ENCODE data around the gene LMX1B.

LMX1B gene

DNA sequence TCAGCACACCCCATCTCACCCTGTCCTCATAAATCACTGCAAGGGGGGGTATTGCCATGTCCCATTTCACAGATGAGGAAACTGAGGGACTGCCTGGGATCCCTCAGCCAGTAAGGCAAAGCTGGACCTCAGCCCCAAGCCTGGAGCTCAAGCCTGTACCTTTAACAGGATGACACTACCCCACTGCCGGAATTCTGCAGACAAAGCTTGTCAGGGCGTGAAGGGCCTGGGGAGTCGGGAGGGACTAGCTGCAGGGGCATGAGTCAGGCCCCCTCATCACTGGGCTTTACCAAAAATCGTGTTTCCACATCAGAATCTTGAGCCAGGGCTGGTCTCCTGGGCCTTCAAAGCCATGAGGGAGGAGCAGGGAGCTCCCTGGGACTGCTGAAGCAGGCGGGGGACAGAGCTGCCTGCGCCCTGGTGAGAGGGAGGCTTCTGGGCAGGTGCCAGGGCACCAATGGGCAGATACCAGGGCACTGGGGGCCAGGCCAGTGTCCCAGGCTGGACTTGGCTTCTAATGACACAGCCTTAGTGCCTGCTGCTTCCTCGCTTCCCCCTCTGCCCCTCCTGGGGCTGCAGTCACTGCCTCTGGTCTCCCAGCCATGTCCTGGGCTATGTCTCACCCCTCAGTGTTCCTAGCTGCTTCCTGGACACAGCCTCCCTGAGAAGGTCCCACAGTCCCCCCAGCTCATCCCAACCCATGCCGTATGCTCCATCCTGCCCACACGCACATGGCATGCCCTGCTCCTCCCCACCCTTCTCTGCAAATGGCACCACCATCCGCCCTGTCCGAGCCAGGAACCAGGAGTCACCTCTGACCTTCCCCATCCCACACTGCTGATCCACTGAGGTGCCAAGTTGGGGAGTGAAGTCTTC is 80.7 kb downstream of the LMX1B start:
- no peak overlapping the region for H3K27ac ChIP-seq (replicated peaks; ENCODE audit: low read length)
- no peaks in the 10 kb centered on the region for H3K79me1 ChIP-seq (ENCODE audit: low read depth, low read length)
- H3K27me3 ChIP-seq (ENCODE audit: control insufficient read depth in 3 of 3, insufficient read depth in 3 of 3, low read depth in 1 of 3, low read length in 3 of 3), result peaks cover 0 to 86% (median 24%) of the 10 kb centered on the region in 3 experiments
- peak overlapping the region; percentile 82 for H3K23ac ChIP-seq (ENCODE audit: low read depth, low read length, poor library complexity)
- no peak overlapping the region for H3K4me3 ChIP-seq (ENCODE audit: low read length in 2 of 2)
- WGBS, 2 donors (ENCODE audit: extremely low coverage in 2 of 2, insufficient read length in 2 of 2, insufficient replicate concordance in 1 of 2), result no CpG with 5 or more reads among the region's 11 CpGs
- no peaks in the 10 kb centered on the region for H3K36me3 ChIP-seq (replicated peaks in 1 of 2; ENCODE audit: control insufficient read depth in 2 of 2, insufficient read depth in 2 of 2, low read length in 2 of 2)
- H3K9me3 ChIP-seq (replicated peaks in 1 of 2; ENCODE audit: control insufficient read depth in 2 of 2, insufficient read depth in 1 of 2, low read depth in 1 of 2, low read length in 2 of 2), result no peaks in the 10 kb centered on the region
- peak overlapping the region; percentile 57 for H3K9ac ChIP-seq (ENCODE audit: low read depth, low read length, poor library complexity)
- peak overlapping the region; percentile 92 for H3K18ac ChIP-seq (ENCODE audit: low read length)
- no peak for DNase-seq (ENCODE audit: low spot score)
- peak overlapping the region; percentile 94 for H2AK5ac ChIP-seq (ENCODE audit: low read depth, low read length)
- H2BK15ac ChIP-seq (ENCODE audit: low read length), result peak overlapping the region; percentile 14
- H2BK12ac ChIP-seq (ENCODE audit: low read length), result no peak overlapping the region
- H2BK120ac ChIP-seq (ENCODE audit: low read depth, low read length), result no peak overlapping the region
- H3K4me1 ChIP-seq (ENCODE audit: control insufficient read depth in 2 of 2, insufficient read depth in 1 of 2, low read depth in 1 of 2, low read length in 2 of 2), result peaks cover 0 to 3% of the 10 kb centered on the region in 2 donors
- peak overlapping the region; percentile 78 for H2BK5ac ChIP-seq (ENCODE audit: low read length)
- H3K14ac ChIP-seq (ENCODE audit: low read length), result peak overlapping the region; percentile 59
- peak overlapping the region; percentile 86 for H3K4ac ChIP-seq (ENCODE audit: low read length)
- H4K91ac ChIP-seq (ENCODE audit: low read depth, low read length, poor library complexity), result peak overlapping the region; percentile 64
- H4K8ac ChIP-seq (ENCODE audit: low read depth, low read length), result peak overlapping the region; percentile 90
- no peak overlapping the region for H2AFZ ChIP-seq (ENCODE audit: low read length)
- H3K4me2 ChIP-seq (ENCODE audit: insufficient read depth, low read length, poor library complexity, severe bottlenecking), result no peak overlapping the region

DNA sequence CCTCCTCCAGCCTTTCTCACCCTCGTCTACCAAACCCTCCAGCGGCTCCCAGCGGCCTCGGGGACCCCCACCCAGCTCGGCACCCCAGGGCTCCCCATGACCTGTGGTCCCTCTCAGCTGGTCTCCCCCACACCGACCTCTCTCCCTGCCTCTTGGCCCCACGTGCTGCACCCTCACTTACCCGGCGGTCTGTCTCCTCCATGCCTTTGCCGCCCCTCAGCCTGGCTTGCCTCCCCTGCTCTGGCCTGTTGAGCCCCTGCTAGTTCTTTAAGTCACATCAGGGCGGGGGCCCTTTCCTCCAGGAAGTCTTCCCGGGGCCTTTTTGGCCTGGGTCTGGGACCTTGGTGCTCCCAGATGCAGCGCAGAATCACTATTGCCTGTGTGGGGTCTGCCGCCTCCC is 81.5 kb downstream of the LMX1B start:
- H3K4me1 ChIP-seq (ENCODE audit: control insufficient read depth in 2 of 2, insufficient read depth in 1 of 2, low read depth in 1 of 2, low read length in 2 of 2), result peaks cover 0 to 3% of the 10 kb centered on the region in 2 donors
- no peak overlapping the region for H2BK120ac ChIP-seq (ENCODE audit: low read depth, low read length)
- no peaks in the 10 kb centered on the region for H3K36me3 ChIP-seq (replicated peaks in 1 of 2; ENCODE audit: control insufficient read depth in 2 of 2, insufficient read depth in 2 of 2, low read length in 2 of 2)
- H3K18ac ChIP-seq (ENCODE audit: low read length), result no peak overlapping the region
- peak overlapping the region; percentile 99 for H3K14ac ChIP-seq (ENCODE audit: low read length)
- peak overlapping the region; percentile 23 for H3K4ac ChIP-seq (ENCODE audit: low read length)
- H3K27ac ChIP-seq (replicated peaks; ENCODE audit: low read length), result no peak overlapping the region
- peak overlapping the region; percentile 78 for H2BK5ac ChIP-seq (ENCODE audit: low read length)
- H3K79me1 ChIP-seq (ENCODE audit: low read depth, low read length), result no peaks in the 10 kb centered on the region
- peaks cover 0 to 79% (median 19%) of the 10 kb centered on the region in 3 experiments for H3K27me3 ChIP-seq (ENCODE audit: control insufficient read depth in 3 of 3, insufficient read depth in 3 of 3, low read depth in 1 of 3, low read length in 3 of 3)
- no peak overlapping the region for H3K9ac ChIP-seq (ENCODE audit: low read depth, low read length, poor library complexity)
- peak overlapping the region; percentile 94 for H2BK15ac ChIP-seq (ENCODE audit: low read length)
- H3K4me2 ChIP-seq (ENCODE audit: insufficient read depth, low read length, poor library complexity, severe bottlenecking), result no peak overlapping the region
- peak overlapping the region; percentile 64 for H4K91ac ChIP-seq (ENCODE audit: low read depth, low read length, poor library complexity)
- H3K4me3 ChIP-seq (ENCODE audit: low read length in 2 of 2), result no peak overlapping the region
- H3K23ac ChIP-seq (ENCODE audit: low read depth, low read length, poor library complexity), result no peak overlapping the region
- WGBS, 2 donors (ENCODE audit: extremely low coverage in 2 of 2, insufficient read length in 2 of 2, insufficient replicate concordance in 1 of 2), result no CpG with 5 or more reads among the region's 14 CpGs
- no peaks in the 10 kb centered on the region for H3K9me3 ChIP-seq (replicated peaks in 1 of 2; ENCODE audit: control insufficient read depth in 2 of 2, insufficient read depth in 1 of 2, low read depth in 1 of 2, low read length in 2 of 2)
- H4K8ac ChIP-seq (ENCODE audit: low read depth, low read length), result no peak overlapping the region
- H2BK12ac ChIP-seq (ENCODE audit: low read length), result peak overlapping the region; percentile 58
- no peak overlapping the region for H2AFZ ChIP-seq (ENCODE audit: low read length)
- H2AK5ac ChIP-seq (ENCODE audit: low read depth, low read length), result peak overlapping the region; percentile 94
- no peak for DNase-seq (ENCODE audit: low spot score)

GRCh38 chr9:126695701-126696400 is 82.1 kb downstream of the LMX1B start:
- Histone ChIP-seq H3K4ac (ENCODE audit: low read length) (no peak overlapping the region), H4K91ac (ENCODE audit: low read depth, low read length, poor library complexity) (no peak overlapping the region), H4K8ac (ENCODE audit: low read depth, low read length) (no peak overlapping the region), H3K27me3 (ENCODE audit: control insufficient read depth in 3 of 3, insufficient read depth in 3 of 3, low read depth in 1 of 3, low read length in 3 of 3) (peaks cover 0 to 75% (median 15%) of the 10 kb centered on the region in 3 experiments), H2BK15ac (ENCODE audit: low read length) (peak overlapping the region; percentile 94), H3K27ac (replicated peaks; ENCODE audit: low read length) (no peak overlapping the region), H2BK120ac (ENCODE audit: low read depth, low read length) (no peak overlapping the region), H2AFZ (ENCODE audit: low read length) (no peak overlapping the region), H3K36me3 (replicated peaks in 1 of 2; ENCODE audit: control insufficient read depth in 2 of 2, insufficient read depth in 2 of 2, low read length in 2 of 2) (no peaks in the 10 kb centered on the region), H3K14ac (ENCODE audit: low read length) (peak overlapping the region; percentile 99), H3K4me2 (ENCODE audit: insufficient read depth, low read length, poor library complexity, severe bottlenecking) (no peak overlapping the region), H2AK5ac (ENCODE audit: low read depth, low read length) (peak overlapping the region; percentile 94), H3K18ac (ENCODE audit: low read length) (peak overlapping the region; percentile 85), H3K4me1 (ENCODE audit: control insufficient read depth in 2 of 2, insufficient read depth in 1 of 2, low read depth in 1 of 2, low read length in 2 of 2) (peaks cover 0 to 3% of the 10 kb centered on the region in 2 donors), H3K23ac (ENCODE audit: low read depth, low read length, poor library complexity) (no peak overlapping the region), H3K79me1 (ENCODE audit: low read depth, low read length) (no peaks in the 10 kb centered on the region), H3K9ac (ENCODE audit: low read depth, low read length, poor library complexity) (peak overlapping the region; percentile 70), H2BK5ac (ENCODE audit: low read length) (peak overlapping the region; percentile 39), H2BK12ac (ENCODE audit: low read length) (peak overlapping the region; percentile 58), H3K9me3 (replicated peaks in 1 of 2; ENCODE audit: control insufficient read depth in 2 of 2, insufficient read depth in 1 of 2, low read depth in 1 of 2, low read length in 2 of 2) (no peaks in the 10 kb centered on the region), H3K4me3 (ENCODE audit: low read length in 2 of 2) (no peak overlapping the region)
- no peak for DNase-seq (ENCODE audit: low spot score)
- no CpG with 5 or more reads among the region's 22 CpGs for WGBS, 2 donors (ENCODE audit: extremely low coverage in 2 of 2, insufficient read length in 2 of 2, insufficient replicate concordance in 1 of 2)
